Coronary artery (tissue), 2 donors: ENCODE data around the gene FLCN.
"Not testable (repeated sequence)": the region's sequence is repeated elsewhere in the genome, so short reads cannot be mapped to it uniquely, and the experiment has no call there.

Experiments
- DNase-seq: peaks from one replicate; pipeline ENCODE4 v3.0.0-alpha.2; 2017; ENCODE audit warnings: low spot score
- H3K27ac ChIP-seq, 2 donors: fragments of 200-600 bp; sonication (generic); one replicate each; pipeline ENCODE4 v1.5.1; 2016 to 2019
- H3K4me3 ChIP-seq: fragments of 200-600 bp; sonication (generic); 2 replicates; pipeline ENCODE4 v1.5.1; 2016; ENCODE audit warnings: mild to moderate bottlenecking, moderate library complexity
- TF ChIP-seq, protein P1 (sequence below): fragments of 200-600 bp; sonication (generic); IDR thresholded peaks from one replicate; pipeline ENCODE4 v1.5.1; 2019; ENCODE audit warnings: antibody characterized with exemption

Gene FLCN

DNA sequence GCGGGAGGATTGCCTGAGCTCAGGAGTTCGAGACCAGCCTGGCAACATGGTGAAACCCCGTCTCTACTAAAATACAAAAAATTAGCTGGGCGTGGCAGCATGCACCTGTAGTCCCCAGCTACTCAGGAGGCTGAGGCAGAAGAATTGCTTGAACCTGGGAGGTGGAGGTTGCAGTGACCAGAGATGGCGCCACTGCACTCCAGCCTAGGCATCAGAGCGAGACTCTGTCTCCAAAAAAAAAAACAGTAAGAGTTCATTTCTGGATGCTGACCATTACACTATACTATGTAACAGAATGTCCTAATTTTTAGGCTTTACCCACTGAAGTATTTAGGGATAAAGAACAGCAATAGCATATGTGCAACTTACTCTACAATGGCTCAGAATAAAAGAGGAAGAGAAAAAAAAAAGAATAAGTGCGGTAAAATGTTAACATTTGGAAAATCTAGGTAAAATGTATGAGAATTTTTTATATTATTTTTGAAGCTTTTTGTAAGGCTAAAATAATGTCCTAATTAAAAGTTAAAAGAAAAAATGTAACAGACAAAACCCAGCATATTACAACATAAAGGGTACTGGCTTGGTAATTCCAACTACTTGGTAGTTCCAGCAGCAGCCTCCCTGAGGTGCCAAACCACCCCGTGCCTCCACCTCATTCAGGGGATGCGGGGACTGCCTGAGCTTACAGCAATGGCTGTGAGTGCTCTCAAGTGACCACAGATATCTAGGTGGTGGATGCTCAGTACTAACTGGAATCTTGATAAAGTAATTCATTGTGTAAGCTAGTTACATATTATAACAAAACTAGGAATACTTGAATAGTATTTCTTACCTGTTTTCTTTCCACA is 33.2 kb upstream of the FLCN start:
- DNase-seq = no peak
- TF ChIP-seq, protein P1, sequence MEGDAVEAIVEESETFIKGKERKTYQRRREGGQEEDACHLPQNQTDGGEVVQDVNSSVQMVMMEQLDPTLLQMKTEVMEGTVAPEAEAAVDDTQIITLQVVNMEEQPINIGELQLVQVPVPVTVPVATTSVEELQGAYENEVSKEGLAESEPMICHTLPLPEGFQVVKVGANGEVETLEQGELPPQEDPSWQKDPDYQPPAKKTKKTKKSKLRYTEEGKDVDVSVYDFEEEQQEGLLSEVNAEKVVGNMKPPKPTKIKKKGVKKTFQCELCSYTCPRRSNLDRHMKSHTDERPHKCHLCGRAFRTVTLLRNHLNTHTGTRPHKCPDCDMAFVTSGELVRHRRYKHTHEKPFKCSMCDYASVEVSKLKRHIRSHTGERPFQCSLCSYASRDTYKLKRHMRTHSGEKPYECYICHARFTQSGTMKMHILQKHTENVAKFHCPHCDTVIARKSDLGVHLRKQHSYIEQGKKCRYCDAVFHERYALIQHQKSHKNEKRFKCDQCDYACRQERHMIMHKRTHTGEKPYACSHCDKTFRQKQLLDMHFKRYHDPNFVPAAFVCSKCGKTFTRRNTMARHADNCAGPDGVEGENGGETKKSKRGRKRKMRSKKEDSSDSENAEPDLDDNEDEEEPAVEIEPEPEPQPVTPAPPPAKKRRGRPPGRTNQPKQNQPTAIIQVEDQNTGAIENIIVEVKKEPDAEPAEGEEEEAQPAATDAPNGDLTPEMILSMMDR = no peak
- H3K27ac ChIP-seq = no peak overlapping the region
- no peak overlapping the region for H3K4me3 ChIP-seq

DNA sequence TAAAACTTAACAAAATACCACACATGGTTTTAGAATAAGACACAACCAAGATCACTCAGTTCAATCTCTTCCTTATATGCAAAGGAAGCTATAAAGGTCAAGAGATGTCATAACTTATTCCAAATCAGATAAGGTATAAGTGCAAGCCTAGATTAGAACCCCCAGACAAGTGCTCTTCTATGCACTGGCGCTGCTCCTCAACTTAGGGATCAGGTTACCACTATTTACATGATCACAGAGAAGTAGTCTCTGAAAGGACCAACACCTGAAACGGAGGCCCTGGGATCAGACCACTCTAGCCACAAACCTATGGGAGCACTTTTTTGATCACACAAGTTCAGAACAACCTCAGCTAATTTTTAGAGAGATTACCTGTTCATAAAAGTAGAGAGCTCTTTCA is 27.5 kb upstream of the FLCN start:
- DNase-seq = no peak
- no peak overlapping the region for H3K27ac ChIP-seq
- no peak overlapping the region for H3K4me3 ChIP-seq
- TF ChIP-seq, protein P1 = no peak

DNA sequence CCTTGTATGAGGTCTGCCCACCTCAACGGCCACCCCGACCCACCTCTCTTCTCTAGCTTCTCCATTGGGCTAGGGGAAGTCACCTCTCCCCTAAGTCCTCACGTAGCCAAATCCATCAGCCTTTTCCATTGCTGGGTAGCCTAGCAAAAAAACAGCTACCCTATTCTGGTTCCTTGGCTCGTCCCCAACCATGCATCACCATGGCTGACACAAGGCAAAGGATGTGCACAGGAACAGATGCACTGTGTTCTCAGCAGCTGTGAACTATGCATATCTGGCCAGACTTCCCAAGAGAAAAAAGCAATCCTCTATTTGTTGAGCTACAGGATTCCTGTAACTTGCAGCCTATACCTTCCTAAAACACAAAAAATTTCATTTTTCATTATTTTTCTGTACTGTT is 22.0 kb upstream of the FLCN start:
- H3K27ac ChIP-seq = no peak overlapping the region
- H3K4me3 ChIP-seq = no peak overlapping the region
- DNase-seq = no peak
- TF ChIP-seq, protein P1 = no peak

DNA sequence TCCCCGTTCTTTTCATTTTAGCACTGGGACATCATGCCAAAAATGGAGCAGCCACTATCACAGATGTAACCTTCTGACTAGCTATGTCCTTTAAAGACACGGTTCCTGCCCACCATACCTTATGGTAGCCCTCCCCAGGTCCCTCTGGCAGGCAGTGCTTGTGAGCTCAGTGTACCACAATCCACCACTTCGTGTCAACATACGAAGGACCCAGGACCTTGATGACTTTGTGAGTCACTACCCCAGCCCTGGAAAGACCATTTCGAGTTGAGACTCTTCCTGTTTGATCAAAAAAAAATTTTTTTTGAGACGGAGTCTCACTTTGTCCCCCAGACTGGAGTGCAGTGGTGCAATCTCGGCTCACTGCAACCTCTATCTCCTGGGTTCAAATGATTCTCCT is 21.0 kb upstream of the FLCN start:
- H3K4me3 ChIP-seq = no peak overlapping the region
- TF ChIP-seq, protein P1 = no peak
- no peak for DNase-seq
- H3K27ac ChIP-seq = no peak overlapping the region

DNA sequence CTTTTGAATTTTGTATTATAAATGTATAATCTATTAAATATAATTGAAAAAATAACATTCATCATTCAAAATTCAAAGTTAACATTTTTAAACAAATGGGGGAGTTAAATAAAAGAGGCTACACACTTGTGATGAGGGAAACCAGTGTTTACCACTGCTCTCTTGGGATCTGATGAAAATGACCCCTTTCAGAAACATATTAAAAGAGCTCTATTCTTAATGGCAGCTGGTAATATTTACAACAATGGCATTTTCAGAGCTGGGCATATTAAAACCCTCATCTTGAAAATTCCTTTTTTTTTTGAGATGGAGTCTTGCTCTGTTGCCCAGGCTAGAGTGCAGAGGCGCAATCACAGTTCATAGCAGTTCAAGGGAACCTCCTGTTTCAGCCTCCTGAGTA is 19.3 kb upstream of the FLCN start:
- DNase-seq = no peak
- no peak overlapping the region for H3K27ac ChIP-seq
- TF ChIP-seq, protein P1 = no peak
- no peak overlapping the region for H3K4me3 ChIP-seq

DNA sequence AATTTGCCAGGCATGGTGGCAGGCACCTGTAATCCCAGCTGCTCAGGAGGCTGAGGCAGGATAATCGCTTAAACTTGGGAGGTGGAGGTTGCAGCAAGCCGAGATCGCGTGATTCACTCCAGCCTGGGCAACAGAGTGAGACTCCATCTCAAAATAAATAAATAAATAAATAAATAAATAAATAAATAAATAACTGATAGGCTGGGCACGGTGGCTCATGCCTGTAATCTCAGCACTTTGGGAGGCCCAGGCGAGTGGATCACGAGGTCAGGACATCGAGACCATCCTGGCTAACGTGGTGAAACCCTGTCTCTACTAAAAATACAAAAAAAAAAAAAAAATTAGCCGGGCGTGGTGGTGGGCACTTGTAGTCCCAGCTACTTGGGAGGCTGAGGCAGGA is 18.7 kb upstream of the FLCN start:
- not testable (repeated sequence) for H3K27ac ChIP-seq

DNA sequence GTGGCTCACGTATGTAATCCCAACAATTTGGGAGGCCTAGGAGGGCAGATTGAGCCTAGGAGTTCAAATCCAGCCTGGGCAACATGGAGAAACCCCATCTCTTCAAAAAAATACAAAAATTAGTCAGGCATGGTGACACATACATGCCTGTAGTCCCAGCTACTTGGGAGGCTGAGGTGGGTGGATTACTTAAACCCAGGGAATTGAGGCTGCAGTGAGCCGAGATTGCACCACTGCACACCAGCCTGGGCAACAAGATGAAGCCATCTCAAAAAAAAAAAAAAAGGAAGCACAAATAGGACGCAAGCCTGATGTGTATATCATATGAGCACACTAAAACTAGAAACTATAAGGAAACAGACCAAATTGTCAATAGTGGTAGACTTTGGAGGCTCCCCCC is 17.1 kb upstream of the FLCN start:
- no peak for DNase-seq
- Histone ChIP-seq H3K4me3 (no peak overlapping the region), H3K27ac (no peak overlapping the region)
- TF ChIP-seq, protein P1 = no peak

More for the DNA sequence above, 18.7 kb upstream of the FLCN start:
- not testable (repeated sequence) for DNase-seq, H3K4me3 ChIP-seq
